ENCODE measurements around the gene ABLIM2. TPM values are rescaled to one million over a fixed set of nuclear protein-coding genes. Genes with fewer than 3 reads are reported as not detected.

Gene ABLIM2
- total RNA-seq, 1 donor from 2014 or later = 3.6 TPM

- ATAC-seq (no peak), DNase-seq (ENCODE audit: low spot score) (no peak)
Measured at GRCh38 chr4:8125526-8126056, 33.0 kb downstream of the ABLIM2 start.

- ATAC-seq = no peak
- no peak for DNase-seq (ENCODE audit: low spot score)
Measured at GRCh38 chr4:8123870-8124269, 34.7 kb downstream of the ABLIM2 start.

DNA sequence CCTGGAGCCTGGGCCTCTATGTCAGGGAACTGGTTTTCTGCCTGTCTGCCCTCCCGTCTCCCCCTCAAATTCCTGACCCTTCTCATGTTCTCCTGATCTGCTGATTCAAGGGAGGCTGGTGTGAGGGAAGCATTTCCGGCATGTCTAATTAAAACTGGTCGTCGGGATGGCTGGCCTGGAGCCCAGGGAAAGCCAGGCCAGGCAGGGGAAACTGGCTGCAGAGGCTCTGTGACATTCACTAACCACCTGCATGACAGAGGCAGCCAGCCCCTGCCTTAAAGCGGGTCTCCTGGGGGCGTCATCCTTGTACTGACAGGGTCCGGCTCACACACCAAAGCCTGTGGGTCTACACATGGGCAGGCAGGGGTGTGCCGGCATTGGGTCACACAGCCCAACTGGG is 35.2 kb downstream of the ABLIM2 start:
- ATAC-seq (no peak), DNase-seq (ENCODE audit: low spot score) (no peak)

DNA sequence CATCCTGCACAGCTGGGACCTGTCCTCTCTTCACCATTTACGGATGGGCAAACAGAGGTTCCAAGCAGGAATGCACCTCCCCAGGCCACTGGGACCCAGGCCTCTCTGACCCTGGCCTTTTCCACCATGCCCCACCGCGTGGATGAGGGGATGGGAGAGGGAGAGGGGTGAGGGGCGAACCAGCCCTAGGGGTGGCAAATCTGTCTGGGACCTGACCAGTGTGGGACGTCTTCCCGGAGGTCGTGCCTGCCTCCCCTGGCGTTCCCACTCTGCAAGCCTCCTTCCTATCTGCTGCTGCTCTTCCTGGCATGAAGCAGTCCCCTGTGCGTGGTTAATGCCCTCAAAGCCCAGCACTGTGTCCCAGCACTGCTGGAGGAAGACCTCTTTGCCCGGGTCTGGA is 35.9 kb downstream of the ABLIM2 start:
- ATAC-seq (no peak), DNase-seq (ENCODE audit: low spot score) (no peak)

GRCh38 chr4:8121292-8122015 is 37.2 kb downstream of the ABLIM2 start:
- ATAC-seq (no peak), DNase-seq (ENCODE audit: low spot score) (no peak)

- ATAC-seq (no peak), DNase-seq (ENCODE audit: low spot score) (no peak)
Measured at GRCh38 chr4:8120501-8120900, 38.1 kb downstream of the ABLIM2 start.

- ATAC-seq (no peak), DNase-seq (ENCODE audit: low spot score) (no peak)
Measured at GRCh38 chr4:8119877-8120276, 38.7 kb downstream of the ABLIM2 start.

- no peak for ATAC-seq
- DNase-seq (ENCODE audit: low spot score) = no peak
Measured at GRCh38 chr4:8118531-8118930, 40.1 kb downstream of the ABLIM2 start.

DNA sequence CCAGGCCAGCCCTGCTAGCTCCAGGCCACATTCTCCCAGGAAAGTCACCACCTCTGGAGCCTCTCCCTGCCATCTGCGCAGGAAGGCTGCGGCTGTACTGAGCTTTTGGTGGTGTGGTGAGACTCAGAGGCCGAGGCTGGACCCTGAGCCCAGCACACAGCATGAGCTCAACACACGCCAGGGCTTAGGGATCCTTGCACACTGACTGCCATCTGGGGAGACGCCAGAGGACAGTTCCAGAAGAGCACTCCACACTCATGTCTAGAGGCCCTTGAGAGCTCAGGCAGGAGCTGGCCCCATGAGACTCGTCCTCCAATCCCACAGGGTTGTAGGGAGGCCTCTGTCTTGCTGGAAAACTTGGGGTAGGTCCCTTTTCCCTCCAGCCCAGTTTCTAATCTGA is 40.6 kb downstream of the ABLIM2 start:
- no peak for ATAC-seq
- no peak for DNase-seq (ENCODE audit: low spot score)

DNA sequence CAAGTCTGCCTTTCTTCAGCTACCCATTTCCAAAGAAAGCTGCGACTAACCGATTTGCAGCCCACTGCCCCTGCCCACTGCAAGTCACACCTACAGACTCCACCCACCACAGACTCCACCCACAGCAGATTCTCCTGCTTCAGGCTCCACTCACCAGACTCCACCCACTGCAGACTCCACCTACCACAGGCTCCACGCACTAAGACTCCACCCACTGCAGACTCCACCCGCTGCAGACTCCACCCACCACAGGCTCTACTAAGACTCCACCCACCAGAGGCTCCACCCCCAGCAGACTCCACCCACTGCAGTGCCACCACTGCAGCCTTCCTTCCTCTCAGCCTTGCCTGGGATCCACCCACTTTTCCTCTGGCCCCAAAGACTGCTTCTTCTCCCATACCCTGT is 41.3 kb downstream of the ABLIM2 start:
- ATAC-seq (peak; percentile 42), DNase-seq (ENCODE audit: low spot score) (no peak)

DNA sequence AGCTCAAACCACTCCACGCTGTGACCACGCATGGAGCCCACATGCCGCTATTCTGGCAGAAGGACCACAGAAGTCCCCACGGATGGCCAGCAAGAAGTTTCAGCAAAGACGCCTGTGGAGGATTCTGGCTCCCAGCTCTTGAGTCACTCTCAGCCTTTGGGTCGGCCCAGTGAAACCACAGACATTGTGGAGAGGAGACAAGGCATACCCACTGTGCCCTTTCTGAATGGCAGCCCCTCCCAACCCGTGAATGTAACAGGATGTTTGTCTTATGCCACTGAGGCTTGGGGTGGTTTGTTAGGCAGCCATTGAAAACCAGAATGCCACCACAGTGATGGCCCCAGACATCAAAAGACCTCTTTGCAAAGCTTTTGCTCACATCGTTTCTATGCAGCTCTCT is 42.7 kb downstream of the ABLIM2 start:
- no peak for DNase-seq (ENCODE audit: low spot score)
- ATAC-seq = no peak

DNA sequence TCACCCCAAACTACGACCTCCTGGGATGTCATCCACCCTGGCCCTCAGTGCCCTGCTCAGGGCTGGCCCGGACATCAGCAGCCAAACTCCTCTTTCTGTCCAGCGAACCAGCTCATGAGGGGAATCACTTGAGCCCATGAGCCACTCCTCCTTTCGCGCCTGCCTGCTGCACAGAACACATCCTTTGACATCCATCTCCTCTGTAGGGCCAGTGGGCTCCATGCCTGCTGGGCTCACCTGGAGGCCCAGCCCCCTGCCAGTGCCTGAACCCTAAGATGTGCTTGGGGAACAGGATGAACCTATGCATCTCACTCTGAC is 43.5 kb downstream of the ABLIM2 start:
- ATAC-seq (no peak), DNase-seq (ENCODE audit: low spot score) (no peak)

DNA sequence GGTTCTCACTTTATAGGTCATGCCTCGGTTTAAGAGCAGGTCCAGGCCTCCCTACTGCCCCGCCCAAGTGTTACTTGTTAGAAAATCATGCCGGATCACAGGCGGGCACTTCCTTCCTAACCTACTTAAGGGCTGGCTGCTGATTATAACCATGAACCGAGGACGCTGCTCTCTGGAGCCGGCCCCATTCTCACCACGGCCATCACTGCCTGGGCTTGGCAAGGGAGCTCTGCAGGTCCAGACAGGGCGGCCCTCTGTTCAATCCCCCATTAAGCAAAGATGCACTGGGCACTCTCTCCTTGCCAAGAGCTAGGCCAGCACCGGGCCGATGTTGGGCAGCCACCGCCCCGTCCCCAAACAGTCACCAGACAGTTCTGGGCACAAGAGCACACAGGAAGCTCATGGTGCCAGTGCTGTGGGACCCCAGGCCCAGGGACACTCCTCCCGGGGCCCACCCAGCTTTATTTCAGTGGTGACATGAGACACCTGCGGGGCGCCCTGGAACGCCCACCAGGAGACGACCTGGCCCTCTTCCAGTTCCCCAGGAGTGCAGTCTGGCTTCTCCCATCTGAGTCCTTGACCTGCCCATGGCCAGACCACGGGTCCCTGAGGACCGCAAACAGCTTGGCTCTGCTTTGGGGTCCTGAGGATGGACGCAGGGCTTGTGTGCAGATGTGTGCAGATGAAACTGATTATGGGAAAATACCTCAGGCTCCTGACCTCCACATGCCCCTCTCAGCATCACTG is 44.0 kb downstream of the ABLIM2 start:
- DNase-seq (ENCODE audit: low spot score) (no peak), ATAC-seq (no peak)

DNA sequence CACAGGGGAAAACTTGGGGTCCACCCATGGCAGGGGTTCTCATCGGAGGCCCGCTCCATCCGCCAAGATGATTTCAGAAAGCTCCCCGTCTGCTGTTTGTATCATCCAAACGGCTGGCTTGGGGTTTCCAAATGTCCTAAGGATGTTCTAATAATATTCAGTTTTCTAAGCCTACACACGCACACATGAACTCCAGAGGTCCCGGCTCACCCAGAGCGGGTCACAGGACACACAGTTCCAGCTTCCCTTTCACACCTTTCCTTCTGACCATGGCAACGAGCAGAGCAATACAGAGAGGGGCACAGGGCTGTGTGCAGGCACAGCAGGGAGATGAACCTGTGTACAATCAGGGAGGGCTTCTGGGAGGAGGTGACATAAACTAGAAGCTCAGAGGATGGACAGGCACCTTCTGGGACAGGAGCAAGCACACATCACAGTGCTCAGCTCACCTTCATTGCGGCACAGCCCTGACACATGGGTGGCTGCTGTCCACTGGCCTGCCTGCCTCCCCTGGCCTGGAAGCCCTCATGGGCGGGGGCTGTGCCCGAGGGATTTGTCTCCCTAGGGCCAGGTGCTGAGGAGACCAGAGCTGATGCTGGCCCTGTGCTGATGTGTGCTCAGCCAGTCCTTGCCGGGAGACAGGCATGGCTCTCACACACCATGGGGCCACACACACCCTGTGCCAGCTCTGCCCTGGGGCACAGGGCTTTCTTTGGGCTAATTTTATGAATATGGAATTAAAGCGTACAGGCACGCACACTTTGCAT is 44.8 kb downstream of the ABLIM2 start:
- DNase-seq (ENCODE audit: low spot score) (no peak), ATAC-seq (peak; percentile 30)

DNA sequence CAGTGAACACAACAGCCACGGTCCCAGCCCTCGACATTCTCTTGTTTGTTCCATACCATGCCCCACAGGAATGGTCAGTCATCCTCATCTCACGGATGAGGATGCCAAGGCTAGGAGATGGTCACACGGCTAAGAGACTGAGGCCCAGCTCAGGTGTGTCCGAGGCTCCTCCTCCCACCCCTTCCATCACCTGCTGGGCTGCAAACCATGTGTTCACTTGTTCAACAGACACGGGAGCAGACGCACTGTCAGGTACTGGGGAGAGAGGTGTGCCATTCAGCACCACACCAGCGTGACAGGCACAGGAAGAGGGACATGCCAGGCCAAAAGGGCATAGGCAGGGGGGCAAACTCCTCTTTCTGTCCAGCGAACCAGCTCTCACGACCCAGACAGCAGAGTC is 45.9 kb downstream of the ABLIM2 start:
- ATAC-seq = no peak

DNA sequence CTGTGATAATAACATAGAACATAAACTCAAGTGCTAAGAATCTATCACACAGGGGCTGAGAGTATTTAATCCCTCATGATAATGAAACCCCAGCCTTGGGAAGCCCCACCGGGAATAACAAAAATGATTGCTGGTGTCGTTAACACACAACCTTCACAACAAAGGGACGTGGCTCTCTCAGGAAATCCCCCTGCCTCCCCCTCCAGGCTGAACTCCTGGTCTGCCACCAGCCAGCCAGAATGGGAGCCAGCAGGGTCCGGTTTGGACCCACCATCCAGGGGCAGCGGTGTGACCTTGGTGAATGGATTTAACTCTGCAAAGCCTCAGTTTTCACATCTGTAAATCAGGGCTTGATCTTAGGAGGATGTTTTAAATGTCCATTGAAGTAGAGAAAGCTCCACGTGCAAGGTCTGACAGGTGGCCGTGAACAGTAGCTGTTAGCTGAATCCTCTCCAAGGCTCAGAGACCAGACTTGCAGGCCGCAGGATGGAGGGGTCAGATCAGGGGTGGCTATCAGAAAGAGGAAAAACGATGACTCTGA is 46.5 kb downstream of the ABLIM2 start:
- ATAC-seq (no peak), DNase-seq (ENCODE audit: low spot score) (no peak)

More for the DNA sequence above, 45.9 kb downstream of the ABLIM2 start:
- no peak for DNase-seq (ENCODE audit: low spot score)

- ATAC-seq = no peak
- no peak for DNase-seq (ENCODE audit: low spot score)
Measured at GRCh38 chr4:8110071-8110986, 48.3 kb downstream of the ABLIM2 start.

- ATAC-seq (no peak), DNase-seq (ENCODE audit: low spot score) (no peak)
Measured at GRCh38 chr4:8109406-8110065, 49.1 kb downstream of the ABLIM2 start.

DNA sequence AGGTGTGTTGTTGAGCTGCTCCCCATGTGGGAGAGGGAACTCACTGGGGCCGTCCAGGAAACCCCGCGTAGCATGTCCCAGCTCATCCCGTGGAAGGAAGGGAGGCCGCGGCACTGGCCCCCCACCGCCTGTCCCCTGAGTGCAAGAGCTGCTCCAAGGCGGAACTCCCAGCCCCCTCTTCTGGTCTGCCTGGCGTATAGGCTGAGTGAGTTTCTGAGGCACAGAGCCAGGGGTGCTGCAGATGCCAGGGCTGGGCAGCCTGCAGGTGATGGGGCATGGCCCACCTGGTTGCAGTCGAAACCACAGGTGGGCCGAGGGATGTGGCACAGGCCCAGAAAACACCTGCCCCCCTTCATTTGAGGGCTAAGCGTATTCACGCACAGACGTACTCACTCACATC is 49.6 kb downstream of the ABLIM2 start:
- DNase-seq (ENCODE audit: low spot score) = no peak
- no peak for ATAC-seq

DNA sequence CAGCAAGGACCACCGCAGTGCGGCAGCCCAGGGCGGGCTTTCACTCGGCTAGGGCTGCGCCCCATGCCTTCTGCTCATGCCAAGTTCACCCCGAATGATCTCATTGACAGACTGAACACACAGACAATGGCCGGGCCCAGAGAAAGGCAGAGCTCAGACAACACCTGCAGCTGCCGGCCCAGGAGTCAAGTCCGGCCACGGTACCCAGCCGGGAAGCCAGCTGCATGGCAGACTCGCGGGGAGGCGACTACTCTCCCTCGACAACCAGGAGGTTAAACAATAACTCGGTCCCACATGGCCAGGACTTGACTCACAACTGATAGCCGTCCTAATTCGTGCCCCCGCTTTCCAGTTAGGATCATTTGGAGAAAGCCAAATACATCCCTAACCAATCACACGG is 50.4 kb downstream of the ABLIM2 start:
- ATAC-seq (peak; percentile 8), DNase-seq (ENCODE audit: low spot score) (no peak)
